ENCODE results near the gene SAG.
A peak's percentile ranks its signal among the peaks of the same experiment; 100 is the strongest.

The SAG gene

DNA sequence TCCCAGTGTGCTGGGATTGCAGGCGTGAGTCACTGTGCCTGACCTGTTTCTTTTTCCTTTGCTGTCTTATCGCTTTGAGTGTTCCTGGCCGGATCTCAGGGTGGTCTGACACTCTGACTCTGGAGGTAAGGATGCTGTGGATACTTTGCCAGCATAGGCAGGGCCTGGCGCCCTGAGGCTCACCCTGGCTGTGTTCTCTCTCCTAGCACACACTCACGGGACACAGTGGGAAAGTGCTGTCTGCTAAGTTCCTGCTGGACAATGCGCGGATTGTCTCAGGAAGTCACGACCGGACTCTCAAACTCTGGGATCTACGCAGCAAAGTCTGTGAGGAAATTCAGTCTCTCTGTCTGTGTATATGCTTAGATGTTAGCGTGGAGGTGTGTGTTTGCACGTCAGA lies 18.0 kb upstream of the SAG start:
- DNase-seq, result no peak

DNA sequence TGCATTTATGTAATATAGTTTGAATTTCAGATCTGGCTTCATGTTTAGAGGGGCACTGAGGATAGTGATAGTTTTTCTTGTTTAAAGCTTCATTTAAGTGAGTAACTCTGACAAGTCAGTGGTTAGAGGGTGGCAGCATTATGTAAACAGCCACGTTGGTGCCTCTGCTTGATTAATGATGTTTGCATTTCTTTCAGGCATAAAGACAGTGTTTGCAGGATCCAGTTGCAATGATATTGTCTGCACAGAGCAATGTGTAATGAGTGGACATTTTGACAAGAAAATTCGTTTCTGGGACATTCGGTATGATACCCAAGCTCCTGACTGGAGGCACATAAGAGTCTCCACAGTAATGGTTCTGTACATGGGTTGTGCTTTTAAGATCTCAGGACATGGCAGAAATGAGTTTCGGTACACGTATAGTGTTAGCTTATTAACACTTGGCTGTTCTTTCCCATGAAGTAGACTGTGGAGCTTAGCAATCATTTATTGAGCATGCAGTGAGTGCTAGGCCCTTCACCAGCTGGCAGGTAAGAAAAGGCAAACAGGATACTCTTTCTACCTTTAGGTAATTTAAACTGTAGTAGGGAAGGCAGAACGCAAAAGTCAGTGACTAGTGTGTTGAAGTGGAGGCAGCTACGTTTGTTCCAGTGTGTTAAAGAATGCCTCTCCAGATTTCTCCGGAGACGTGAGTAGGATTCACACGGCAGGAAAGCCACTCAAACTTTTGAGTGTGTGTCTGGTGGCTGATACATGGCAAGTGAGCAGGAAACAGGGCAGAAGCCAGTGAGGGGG lies 17.4 kb upstream of the SAG start:
- no peak for DNase-seq

DNA sequence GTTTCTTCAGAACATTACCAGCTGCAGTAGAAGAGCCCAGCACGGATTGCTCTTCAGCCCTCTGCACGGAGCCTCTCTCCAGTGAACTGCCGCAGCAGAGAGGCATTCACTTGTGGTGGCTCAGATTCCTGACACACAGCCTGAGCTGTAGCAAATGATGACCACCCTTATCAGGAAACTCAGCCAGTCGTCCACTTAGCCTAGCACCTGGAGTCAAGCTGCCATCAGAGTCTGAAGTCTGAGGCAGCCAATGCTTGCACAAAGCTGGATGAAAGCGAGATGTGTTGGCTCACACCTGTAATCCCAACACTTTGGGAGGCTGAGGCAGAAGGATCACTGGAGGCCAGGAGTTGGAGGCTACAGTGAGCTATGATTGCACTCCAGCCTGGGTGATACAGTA lies 11.7 kb upstream of the SAG start:
- no peak for DNase-seq

DNA sequence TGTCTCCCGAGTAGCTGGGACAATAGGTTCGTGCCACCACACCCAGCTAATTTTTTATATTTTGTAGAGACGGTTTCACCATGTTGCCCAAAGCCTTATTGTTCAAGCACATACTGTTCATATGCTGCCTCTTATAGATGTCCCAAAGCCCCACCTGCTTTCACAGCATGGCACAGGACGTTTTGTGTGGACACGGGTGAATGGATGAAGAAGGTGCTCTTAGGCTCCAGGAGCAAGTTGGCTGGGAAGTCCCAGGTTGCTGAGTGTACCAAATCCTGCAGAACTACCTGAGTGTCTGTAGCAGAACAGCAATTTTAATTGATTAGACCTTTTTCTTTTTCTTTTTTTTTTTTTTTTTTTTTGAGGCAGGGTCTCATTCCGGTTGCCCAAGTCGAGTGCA lies 10.5 kb upstream of the SAG start:
- no peak for DNase-seq

DNA sequence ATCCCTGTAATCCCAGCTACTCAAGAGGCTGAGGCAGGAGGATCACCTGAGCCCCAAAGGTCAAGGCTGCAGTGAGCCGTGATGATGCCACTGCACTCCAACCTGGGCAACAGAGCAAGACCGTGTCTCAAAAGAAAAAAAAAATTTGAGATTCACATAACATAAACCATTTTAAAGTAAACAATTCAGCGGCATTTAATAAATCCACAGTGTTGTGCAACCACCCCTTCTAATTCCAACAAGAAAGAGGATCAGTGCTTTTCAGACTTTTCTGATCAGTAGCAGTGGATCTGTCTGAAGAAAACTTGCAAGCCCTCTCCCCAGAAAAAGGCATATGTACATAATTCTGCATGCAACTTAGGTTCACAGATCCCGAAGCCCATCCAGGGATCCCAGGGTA lies 7.2 kb upstream of the SAG start:
- DNase-seq, result no peak

DNA sequence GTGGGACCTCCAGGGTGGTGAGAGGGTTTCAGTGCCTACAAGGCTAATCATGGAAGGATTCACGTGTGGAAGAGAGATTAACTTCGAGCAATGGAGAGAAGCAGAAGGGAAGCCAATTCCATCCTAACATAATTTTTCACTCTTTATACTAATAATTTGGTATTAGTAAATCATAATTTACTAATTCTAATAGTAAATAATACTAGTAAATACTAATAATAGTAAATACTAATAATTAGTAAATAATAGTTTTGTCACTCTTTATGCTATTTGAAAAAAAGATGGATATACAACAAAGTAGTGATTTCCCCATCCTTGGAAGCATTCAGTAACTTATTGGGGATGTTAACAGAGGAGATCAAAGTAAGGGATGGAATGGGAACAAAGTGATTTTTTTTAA lies 6.4 kb upstream of the SAG start:
- DNase-seq, result no peak

DNA sequence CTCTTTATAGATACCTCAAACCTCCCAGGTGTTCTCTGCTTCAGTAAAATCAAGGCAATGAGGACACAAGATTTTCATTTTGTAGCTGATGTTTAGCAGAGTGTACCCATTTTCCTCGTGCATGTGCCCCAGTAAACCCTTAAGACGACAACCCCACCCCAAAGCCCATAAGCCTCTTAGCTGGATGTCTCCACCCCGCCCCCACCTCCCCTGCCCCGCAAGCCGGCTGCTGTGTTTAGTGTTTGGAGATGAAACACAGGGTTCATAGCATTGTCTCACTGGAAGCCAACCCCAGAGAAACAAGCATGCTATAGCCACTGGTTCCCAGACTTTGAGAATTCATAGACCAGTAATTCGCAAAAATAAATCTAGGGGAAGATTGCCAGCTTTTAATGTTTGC lies 5.8 kb upstream of the SAG start:
- DNase-seq, result no peak

DNA sequence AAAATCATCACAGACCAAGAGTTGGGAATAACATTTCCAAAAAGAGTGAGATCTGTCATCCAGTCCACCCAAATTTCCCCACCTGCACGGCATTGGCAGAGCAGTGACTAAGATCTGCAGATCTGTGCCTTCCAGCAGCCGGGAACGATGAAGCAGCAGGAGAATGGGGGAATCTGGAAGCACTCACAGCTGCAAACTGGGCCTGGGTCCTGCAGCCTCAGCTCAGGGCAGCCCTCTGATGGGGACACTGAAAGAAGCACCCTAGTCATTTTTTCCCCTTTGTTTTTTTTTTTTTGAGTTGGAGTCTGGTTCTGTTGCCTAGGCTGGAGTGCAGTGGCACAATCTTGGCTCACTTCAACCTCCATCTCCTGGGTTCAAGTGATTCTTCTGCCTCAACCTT lies 4.4 kb upstream of the SAG start:
- no peak for DNase-seq

DNA sequence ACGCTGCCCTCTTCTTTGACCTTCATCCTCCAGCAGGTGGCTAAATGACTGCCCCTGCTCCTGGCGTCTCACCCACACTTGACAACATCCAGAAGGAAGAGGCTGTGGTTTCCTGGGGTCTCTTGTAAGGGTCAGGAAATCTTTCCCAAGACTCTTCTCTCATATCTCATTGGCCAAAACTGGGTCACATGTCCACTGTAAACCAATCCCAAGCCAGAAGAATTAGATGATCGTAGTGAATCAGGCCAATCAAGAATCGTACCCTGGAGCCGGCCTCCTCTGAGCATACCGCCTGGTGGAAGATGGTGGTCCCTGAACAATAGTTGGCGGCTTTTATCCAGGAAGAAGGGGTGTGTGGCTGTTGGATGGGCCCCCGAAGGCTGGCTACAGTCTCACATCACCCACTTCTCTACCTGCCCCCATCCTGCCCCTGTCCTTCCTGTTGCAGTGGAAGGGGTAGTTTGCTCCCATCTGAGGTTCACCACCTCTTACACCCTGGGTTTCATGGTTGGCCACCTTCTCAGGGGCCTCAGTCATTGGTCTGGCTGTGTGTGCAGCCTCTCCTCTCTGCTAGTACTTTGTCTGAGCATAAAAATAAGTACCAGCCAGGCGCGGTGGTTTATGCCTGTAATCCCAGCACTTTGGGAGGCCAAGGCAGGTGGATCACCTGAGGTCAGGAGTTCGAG lies 3.8 kb downstream of the SAG start:
- DNase-seq, result no peak

DNA sequence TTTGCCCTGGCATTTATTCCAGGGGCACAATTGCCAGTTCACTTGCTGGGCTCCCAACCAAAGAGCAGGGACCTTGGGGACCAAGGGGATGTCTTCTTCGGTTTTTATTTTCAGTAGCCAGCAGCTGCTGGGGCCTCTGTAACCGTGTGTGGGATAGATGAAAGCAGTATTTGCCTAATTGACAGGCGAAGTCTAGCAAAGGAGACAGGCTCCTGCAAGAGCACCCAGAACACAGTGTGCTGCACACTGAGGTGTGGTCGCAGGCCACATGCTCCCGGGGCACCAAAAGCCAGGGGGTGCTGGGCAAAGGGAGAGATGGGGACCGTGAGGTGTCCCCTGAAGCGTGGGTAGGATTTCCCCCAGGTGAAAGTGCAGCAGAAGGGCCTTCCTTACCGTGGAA lies 5.3 kb downstream of the SAG start:
- no peak for DNase-seq

DNA sequence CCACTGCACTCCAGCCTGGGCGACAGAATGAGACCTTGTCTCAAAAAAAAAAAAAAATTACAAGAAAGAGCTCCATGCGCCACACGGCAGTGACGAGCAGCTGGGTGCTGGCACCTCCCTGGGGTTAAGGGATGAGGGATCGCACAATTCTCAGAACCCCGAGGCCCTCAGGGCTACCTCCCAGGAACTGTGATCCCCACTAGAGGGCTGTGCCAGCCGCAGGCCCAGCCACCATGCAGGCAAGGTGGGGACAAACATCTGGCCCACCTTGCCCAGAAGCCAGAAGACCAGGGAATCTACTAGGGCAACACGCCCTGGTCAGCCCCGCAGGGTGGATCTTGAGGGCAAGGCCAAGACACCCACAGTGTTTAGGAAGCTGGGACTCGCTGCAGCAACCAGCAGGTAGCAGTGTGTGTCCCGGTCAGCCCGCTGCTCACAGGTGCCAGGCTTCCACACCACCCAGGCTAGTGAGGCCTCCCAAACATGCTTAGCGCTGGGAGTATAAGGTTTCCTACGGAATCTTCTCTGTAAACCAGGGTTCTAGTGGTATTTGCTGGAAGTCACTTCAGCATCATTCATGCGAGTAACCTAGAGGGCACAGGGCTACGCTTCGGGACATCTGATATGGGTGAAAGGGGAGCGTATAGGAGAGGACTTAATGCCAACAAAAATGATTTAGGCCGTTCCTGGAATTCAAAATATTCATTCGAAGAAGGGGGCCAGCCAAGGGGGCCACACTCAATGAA lies 6.7 kb downstream of the SAG start:
- DNase-seq, result no peak

DNA sequence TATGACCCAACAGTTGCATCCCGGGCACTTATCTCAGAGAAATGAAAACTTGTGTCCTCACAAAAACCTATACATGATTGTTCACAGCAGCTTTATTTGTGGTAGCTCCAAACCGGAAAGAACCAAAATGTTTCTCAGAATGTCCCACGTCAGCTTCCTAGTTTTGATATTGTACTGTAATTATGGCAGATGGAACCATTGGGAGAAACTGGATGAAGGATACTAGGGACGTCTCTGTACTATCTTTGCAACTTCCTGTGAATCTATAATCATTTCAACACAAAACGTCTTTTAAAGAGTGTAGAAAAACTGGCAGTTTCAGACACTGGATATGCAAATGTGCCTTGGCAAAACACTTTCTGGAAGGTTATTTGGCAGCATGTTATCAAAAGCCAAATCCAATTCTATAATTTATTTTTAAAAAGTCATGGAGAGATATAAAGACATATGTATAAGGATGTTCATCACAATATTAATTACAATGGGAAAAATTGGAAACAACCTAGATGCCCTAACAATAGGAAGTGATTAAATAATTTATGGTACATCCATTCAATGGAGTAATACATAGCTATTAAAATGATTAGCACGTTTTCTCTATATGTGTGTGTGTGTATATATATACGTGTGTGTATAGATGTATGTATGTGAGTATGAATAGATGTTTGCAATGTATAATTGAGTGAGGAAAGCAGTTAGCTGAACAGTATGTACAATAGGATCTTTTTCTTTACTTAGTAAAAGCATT lies 9.8 kb downstream of the SAG start:
- no peak for DNase-seq

DNA sequence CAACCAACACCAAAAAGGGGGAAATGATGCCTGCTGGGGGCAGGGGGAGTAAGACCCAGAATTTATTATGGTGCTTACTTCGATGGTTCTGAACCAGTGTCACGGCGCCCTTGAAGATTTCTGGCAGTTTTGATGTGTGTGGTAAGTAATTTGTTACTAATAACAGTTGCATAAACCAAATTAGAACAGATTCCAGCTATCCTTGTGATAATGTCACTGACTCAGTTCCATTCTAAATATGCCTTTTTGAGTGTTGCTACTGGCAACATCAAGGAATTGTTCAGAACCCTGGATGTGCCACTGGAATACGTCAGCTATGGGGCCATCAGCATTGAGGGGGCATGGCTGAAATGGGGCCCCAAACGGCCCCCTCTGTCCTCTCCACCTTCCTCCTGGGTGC lies 11.6 kb downstream of the SAG start:
- DNase-seq, result no peak

DNA sequence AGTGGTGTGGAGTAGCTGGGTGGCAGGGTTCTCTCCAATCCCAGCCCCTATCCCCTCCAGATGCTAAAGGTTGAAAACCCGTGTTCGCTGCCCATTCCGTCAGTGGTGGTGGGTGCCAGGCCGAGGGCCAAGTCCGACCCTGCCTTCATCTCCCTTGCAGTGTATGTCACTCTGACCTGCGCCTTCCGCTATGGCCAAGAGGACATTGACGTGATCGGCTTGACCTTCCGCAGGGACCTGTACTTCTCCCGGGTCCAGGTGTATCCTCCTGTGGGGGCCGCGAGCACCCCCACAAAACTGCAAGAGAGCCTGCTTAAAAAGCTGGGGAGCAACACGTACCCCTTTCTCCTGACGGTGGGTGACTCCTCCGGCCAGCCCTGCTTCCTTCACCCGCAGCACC lies 12.9 kb downstream of the SAG start:
- DNase-seq, result no peak

DNA sequence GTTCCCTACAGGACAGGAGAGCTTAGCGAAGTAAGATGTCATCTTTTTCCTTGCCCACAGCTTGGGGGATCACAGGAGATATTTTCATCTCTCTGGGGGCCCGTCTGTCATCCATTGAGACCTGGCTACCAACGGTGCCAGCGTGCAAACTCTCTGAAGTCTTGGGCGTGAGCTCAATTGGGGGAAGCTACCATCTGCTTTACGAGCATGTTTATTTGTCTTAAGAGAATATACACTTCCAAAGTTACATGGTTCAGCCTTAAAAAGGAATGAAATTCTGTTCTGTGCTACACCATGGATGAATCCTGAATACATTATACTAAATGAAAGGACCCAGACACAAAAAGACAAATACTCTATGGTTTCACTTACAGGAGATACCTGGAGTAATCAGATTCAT lies 13.6 kb downstream of the SAG start:
- no peak for DNase-seq

DNA sequence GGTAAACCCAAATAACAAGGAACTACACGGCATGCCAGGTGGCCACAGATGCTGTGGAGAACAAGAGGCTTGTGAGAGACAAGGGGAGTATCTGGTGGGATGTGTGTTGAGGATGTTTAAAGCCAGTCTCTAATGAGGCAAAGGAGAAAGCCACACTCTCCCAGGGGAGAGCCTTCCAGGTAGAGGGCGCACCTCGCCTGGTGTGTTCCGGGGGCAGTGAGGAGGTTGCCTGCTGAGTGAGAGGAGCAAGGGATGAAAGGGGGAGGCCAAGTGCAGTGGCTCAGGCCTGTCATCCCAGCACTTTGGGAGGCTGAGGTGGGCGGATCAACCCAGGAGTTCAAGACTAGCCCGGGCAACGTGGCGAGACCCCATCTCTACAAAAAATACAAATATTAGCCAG lies 16.2 kb downstream of the SAG start:
- no peak for DNase-seq

DNA sequence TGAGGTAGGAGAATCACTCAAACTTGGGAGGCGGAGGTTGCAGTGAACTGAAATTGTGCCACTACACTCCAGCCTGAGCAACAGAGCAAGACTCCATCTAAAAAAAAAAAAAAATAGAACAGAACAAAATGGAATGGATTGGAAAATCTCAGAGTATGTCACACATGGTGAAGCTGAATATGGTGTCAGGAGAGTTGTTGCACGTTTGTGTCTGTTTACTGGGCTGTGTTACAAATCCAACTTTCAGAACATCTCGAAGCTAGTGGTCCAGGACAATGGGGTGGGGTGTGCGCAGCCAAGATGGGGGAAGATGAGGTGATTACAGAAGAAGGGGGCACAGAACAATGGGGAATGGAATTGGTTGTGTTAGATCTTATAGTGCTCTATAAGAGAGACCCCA lies 17.6 kb downstream of the SAG start:
- no peak for DNase-seq

DNA sequence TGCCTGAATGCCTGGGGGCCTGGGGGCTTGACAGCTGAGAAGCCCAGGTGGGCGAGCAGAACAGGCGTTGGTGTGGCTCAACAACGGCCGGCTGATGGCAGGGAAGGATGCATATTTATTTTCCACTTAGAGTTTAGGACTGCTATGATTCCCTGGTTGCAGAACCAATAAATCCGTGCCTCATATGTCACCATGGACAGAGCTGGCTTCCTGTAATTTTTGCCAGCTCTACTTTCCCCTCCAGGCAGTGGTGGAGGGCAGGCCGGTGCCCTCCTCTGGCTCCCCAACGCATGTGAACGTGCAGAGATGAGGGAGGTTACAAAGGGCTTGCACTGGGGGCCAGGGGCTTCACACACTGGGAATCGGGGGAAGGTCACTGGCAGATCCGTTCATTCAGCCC lies 18.2 kb downstream of the SAG start:
- DNase-seq, result no peak

DNA sequence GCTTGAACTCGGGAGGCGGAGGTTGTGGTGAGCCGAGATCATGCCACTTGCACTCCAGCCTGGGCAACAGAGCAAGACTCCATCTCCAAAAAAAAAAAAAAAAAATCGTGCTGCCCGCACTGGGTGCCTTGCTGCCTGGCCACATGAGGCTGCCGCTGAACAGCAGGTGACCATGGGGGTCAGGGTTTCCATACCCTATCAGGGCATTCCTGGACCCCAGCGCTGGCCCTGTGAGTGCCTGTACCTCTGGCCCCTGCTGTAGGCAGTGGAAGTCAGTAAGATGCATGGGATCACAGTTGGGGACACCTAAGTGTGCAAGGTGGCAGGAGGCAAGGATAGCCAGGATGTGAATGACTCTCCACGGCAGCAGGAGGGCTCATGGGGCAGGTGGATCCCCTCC lies 18.9 kb downstream of the SAG start:
- DNase-seq, result no peak

DNA sequence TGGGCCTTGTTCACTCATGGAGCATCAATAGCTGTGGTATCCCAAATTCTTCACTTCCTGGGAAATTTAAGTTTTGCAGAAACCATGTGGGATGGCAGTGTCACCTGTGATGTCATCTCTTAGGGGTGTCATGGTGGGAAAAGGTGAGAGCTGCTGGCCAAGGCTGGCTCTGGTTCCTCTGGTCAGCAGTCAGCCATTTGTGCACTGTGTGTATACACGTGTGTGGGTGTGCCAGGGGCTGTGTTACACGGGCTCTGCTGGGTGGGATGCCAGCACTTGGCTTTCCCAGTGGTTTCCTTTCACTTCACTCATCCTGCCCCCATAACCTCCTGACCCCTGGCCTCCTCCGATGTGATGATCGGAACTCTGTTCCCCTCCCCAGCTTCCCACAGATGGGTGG lies 21.3 kb downstream of the SAG start:
- no peak for DNase-seq

DNA sequence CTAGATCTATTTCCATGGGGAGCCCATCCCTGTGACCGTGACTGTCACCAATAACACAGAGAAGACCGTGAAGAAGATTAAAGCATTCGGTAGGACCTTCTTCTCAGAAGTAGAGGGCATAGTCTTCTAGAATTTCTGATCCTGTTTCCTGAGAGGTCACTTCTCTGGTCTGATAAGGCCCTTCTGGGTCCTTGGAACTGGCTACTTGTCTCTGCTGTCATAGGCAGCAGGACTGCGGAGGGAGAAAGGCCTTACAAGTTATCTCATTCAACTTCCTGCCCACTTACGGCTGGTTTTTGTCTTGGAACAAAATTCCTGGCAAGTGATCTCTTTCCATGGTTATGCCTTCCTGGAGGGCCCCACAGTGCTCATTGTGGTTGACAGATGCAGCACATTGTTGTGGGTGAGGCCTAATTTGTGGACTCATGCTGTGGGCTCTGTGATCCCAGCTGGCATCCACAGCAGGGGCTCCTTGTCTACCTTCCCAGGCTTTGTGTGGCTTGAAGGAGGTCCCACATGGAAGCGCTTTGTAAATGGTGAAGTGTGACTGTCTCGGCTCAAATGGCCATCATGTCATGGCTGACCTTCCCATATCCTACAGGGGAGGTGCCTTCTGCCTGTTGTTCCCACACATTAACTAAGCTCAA lies 22.0 kb downstream of the SAG start:
- no peak for DNase-seq

DNA sequence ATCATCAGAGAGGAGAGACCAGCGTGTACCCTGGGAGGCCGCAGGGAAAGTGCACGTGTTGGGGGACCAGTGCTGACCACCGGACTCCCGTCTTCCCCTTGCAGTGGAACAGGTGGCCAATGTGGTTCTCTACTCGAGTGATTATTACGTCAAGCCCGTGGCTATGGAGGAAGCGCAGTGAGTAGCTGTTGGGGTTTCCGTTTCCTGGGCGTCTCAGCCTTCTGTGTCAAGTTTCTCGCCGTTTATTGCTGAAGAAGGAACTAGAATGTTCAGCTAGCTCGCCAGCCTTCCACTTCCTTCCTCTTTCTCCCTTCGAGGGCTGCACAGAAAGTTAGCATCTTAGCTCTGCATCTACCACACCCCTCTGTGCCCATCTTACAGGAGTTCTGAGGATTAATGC lies 23.9 kb downstream of the SAG start:
- peak; percentile 79 for DNase-seq

DNA sequence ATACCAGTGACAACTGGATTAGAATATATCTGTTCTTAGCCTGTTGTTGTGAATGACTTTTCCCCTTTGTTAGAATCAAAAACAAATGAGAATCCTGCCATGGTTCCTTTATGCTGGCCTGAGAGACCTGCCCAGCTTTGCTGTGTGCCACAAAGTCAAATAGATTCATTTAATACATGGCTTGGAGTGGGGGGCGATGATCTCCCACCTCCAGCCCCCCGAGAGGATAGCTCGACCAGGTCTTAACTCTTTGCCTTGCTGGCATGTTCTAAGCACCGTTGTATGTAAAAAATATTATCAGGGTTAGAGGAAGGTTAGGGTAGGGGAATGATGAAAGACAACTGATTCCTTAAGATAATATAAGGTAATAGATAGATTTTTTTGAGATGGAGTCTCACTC lies 24.5 kb downstream of the SAG start:
- no peak for DNase-seq
